HG02798 (cell line): Measurements from ENCODE around the gene STK32A.
"Not testable (repeated sequence)": the region's sequence is repeated elsewhere in the genome, so short reads cannot be mapped to it uniquely, and the experiment has no call there.

Experiments
- ATAC-seq: cut with Tn5 transposase; IDR thresholded peaks from one replicate; pipeline ENCODE4 v1.9.1; 2021; ENCODE audit warnings: mild to moderate bottlenecking; ENCODE audit not compliant: unreplicated experiment, poor library complexity

The STK32A gene

GRCh38 chr5:147234825-147235635 is at the start of gene STK32A:
Gene STK32A, plus strand, starts transcription at chr5:147235026. Its CDS starts 4,609 bp downstream, at chr5:147239635.
- ATAC-seq, result no peak

GRCh38 chr5:147187099-147187540 is 47.7 kb upstream of the STK32A start:
- ATAC-seq, result no peak

- ATAC-seq, result peak; percentile 91
Observed at GRCh38 chr5:147188200-147189108, 46.4 kb upstream of the STK32A start.

GRCh38 chr5:147189109-147189424 is 45.8 kb upstream of the STK32A start:
- peak; percentile 9 for ATAC-seq

GRCh38 chr5:147190331-147190730 is 44.5 kb upstream of the STK32A start:
- peak; percentile 55 for ATAC-seq

GRCh38 chr5:147193123-147193522 is 41.7 kb upstream of the STK32A start:
- ATAC-seq, result no peak

- ATAC-seq, result no peak
Observed at GRCh38 chr5:147200004-147200403, 34.8 kb upstream of the STK32A start.

GRCh38 chr5:147203213-147203612 is 31.6 kb upstream of the STK32A start:
- no peak for ATAC-seq

GRCh38 chr5:147204576-147204975 is 30.2 kb upstream of the STK32A start:
- ATAC-seq, result no peak

- ATAC-seq, result no peak
Observed at GRCh38 chr5:147208134-147208533, 26.7 kb upstream of the STK32A start.

GRCh38 chr5:147216552-147217154 is 18.2 kb upstream of the STK32A start:
- no peak for ATAC-seq

- no peak for ATAC-seq
Observed at GRCh38 chr5:147223343-147223742, 11.5 kb upstream of the STK32A start.

GRCh38 chr5:147223948-147224791 is 10.7 kb upstream of the STK32A start:
- peak; percentile 72 for ATAC-seq

GRCh38 chr5:147225938-147226337 is 8.9 kb upstream of the STK32A start:
- no peak for ATAC-seq

GRCh38 chr5:147226512-147226911 is 8.3 kb upstream of the STK32A start:
- ATAC-seq, result no peak

- no peak for ATAC-seq
Observed at GRCh38 chr5:147234239-147234824, 494 bp upstream of the STK32A start.

- ATAC-seq, result no peak
Observed at GRCh38 chr5:147240266-147240985, 5.6 kb downstream of the STK32A start.

GRCh38 chr5:147243238-147243637 is 8.4 kb downstream of the STK32A start:
- not testable (repeated sequence) for ATAC-seq
